Hepatocyte (in vitro differentiated cells): Measurements from ENCODE around the gene PEX1.

Source experiments
- CTCF ChIP-seq: fragments of 200-600 bp; sonication (generic); IDR thresholded peaks from 2 replicates; pipeline ENCODE4 v1.5.1; 2016; ENCODE audit warnings: antibody characterized with exemption, mild to moderate bottlenecking; ENCODE audit not compliant: poor library complexity
- EZH2 ChIP-seq: fragments of 200-600 bp; sonication (generic); IDR thresholded peaks from 2 replicates; pipeline ENCODE4 v1.6.1; 2016; ENCODE audit warnings: antibody characterized with exemption, mild to moderate bottlenecking, borderline replicate concordance
- EZH2phosphoT487 ChIP-seq: fragments of 200-600 bp; sonication (generic); IDR thresholded peaks from one replicate; pipeline ENCODE4 v1.6.1; 2018; ENCODE audit warnings: antibody characterized with exemption, mild to moderate bottlenecking, low read depth, moderate library complexity; ENCODE audit not compliant: unreplicated experiment, severe bottlenecking

- no peak for TF ChIP-seq CTCF
- TF ChIP-seq EZH2 = no peak
- no peak for TF ChIP-seq EZH2phosphoT487
Observed at GRCh38 chr7:92563345-92563744, 35.0 kb upstream of the PEX1 start.
